HepG2 (cell line): ENCODE results near the gene SERPINA9. TPM values are rescaled to one million over a fixed set of nuclear protein-coding genes. Genes with fewer than 3 reads are reported as not detected.

Experiments
- DPF2 ChIP-seq: sonication (generic); formaldehyde crosslinking; IDR thresholded peaks from 2 replicates; pipeline ENCODE4 v1.4.0; 2020; ENCODE audit warnings: mild to moderate bottlenecking, low read depth, missing genetic modification reagents, borderline replicate concordance
- FOXK2 ChIP-seq: fragments of 450-650 bp; IDR thresholded peaks from 2 replicates; pipeline ENCODE4 v1.6.1; 2016
- IKZF4 ChIP-seq: sonication (generic); formaldehyde crosslinking; IDR thresholded peaks from 2 replicates; pipeline ENCODE4 v1.5.1; 2020; ENCODE audit warnings: borderline replicate concordance, mild to moderate bottlenecking, low read depth, missing genetic modification reagents; ENCODE audit errors: not compliant biosample characterization
- KLF6 ChIP-seq: IDR thresholded peaks from 2 replicates; pipeline ENCODE4 v1.8.0; 2016; ENCODE audit warnings: missing biosample characterization, missing genetic modification reagents
- KMT2B ChIP-seq: IDR thresholded peaks from 2 replicates; pipeline ENCODE4 v1.6.1; 2016; ENCODE audit warnings: missing genetic modification reagents, missing compliant biosample characterization
- PHF21A ChIP-seq: sonication (generic); formaldehyde crosslinking; IDR thresholded peaks from 2 replicates; pipeline ENCODE4 v1.5.0; 2020; ENCODE audit warnings: mild to moderate bottlenecking, missing genetic modification reagents
- RBM39 ChIP-seq: fragments of 200-400 bp; formaldehyde crosslinking; IDR thresholded peaks from one replicate; pipeline ENCODE4 v1.6.1; 2018; ENCODE audit warnings: antibody characterized with exemption, mild to moderate bottlenecking, low read depth, low read length; ENCODE audit not compliant: poor library complexity, severe bottlenecking
- SIN3A ChIP-seq: IDR thresholded peaks from 2 replicates; pipeline ENCODE4 v1.6.1; 2011; ENCODE audit warnings: low read depth, mild to moderate bottlenecking, control low read depth, low read length, borderline replicate concordance
- SP2 ChIP-seq: sonication (generic); formaldehyde crosslinking; IDR thresholded peaks from 2 replicates; pipeline ENCODE4 v1.5.1; 2020; ENCODE audit warnings: mild to moderate bottlenecking, missing genetic modification reagents
- U2AF1 ChIP-seq: fragments of 200-400 bp; formaldehyde crosslinking; optimal IDR thresholded peaks from 2 replicates; pipeline ENCODE3; 2017; ENCODE audit warnings: mild to moderate bottlenecking, low read depth, low read length
- ZBTB3 ChIP-seq: sonication (generic); formaldehyde crosslinking; IDR thresholded peaks from 2 replicates; pipeline ENCODE4 v1.4.0; 2020; ENCODE audit warnings: low read depth, mild to moderate bottlenecking, moderate library complexity, missing genetic modification reagents, borderline replicate concordance
- ZBTB8A ChIP-seq: sonication (generic); formaldehyde crosslinking; IDR thresholded peaks from 2 replicates; pipeline ENCODE4 v1.4.0; 2020; ENCODE audit warnings: mild to moderate bottlenecking, low read depth, missing genetic modification reagents, borderline replicate concordance
- ZFP90 ChIP-seq: sonication (generic); formaldehyde crosslinking; IDR thresholded peaks from 2 replicates; pipeline ENCODE4 v1.8.0; 2022; ENCODE audit warnings: missing genetic modification reagents, mild to moderate bottlenecking, inconsistent platforms, borderline replicate concordance
- ZNF747 ChIP-seq: sonication (generic); formaldehyde crosslinking; IDR thresholded peaks from 2 replicates; pipeline ENCODE4 v1.8.1; 2023; ENCODE audit warnings: missing genetic modification reagents, mild to moderate bottlenecking, borderline replicate concordance
- polyA plus RNA-seq, 8 experiments: library from polyadenylated mRNA; depleted of rRNA in 3 of 8; stranded (reverse) in 7 of 8; unstranded in 1 of 8; fragments of >200 nt; fragmentation: Illumina TruSeq in 4 of 8; extraction: Trizol in 4 of 8; gene quantifications; 2 replicates each; pipeline versions ENCODE4 v1.2.1 to v1.2.3, GENCODE V29; 2011 to 2016; ENCODE audit warnings: low read depth in 4 of 8, missing spikeins in 1 of 8, mixed read lengths in 1 of 8; ENCODE audit not compliant: insufficient read depth in 1 of 8
- total RNA-seq, 5 experiments: library from RNA; depleted of rRNA; stranded (reverse); fragments of >200 nt; fragmentation: Illumina TruSeq; extraction: Trizol; gene quantifications; 2 replicates each; pipeline ENCODE4 v1.2.3, GENCODE V29; 2016; ENCODE audit warnings: low read depth in 1 of 5
- TF ChIP-seq, protein P1 (sequence below): sonication (generic); formaldehyde crosslinking; IDR thresholded peaks from 2 replicates; pipeline ENCODE4 v1.4.0; 2020; ENCODE audit warnings: missing genetic modification reagents
- TF ChIP-seq, protein P2 (sequence below): sonication (generic); formaldehyde crosslinking; IDR thresholded peaks from 2 replicates; pipeline ENCODE4 v1.5.1; 2020; ENCODE audit warnings: missing genetic modification reagents, mild to moderate bottlenecking, borderline replicate concordance
- TF ChIP-seq, protein P3 (sequence below): sonication (generic); formaldehyde crosslinking; IDR thresholded peaks from 2 replicates; pipeline ENCODE4 v1.4.0; 2020; ENCODE audit warnings: missing genetic modification reagents
- TF ChIP-seq, protein P4 (sequence below): IDR thresholded peaks from 2 replicates; pipeline ENCODE4 v1.6.1; 2016; ENCODE audit warnings: missing genetic modification reagents, missing compliant biosample characterization
- TF ChIP-seq, protein P5 (sequence below), 2 experiments: sonication (generic) in 1 of 2; formaldehyde crosslinking in 1 of 2; IDR thresholded peaks; 2 replicates each; pipeline versions ENCODE4 v1.4.0 to v1.6.1; 2018 to 2020; ENCODE audit warnings: missing genetic modification reagents in 2 of 2, borderline replicate concordance in 1 of 2, low read depth in 1 of 2, mild to moderate bottlenecking in 1 of 2, missing biosample characterization in 1 of 2

The SERPINA9 gene
- total and polyA plus RNA-seq, 2 of the 13 experiments (the other 11 are each of a cell fraction or from before 2014, with no cell fraction given): 0.21 TPM; not detected in 1

DNA sequence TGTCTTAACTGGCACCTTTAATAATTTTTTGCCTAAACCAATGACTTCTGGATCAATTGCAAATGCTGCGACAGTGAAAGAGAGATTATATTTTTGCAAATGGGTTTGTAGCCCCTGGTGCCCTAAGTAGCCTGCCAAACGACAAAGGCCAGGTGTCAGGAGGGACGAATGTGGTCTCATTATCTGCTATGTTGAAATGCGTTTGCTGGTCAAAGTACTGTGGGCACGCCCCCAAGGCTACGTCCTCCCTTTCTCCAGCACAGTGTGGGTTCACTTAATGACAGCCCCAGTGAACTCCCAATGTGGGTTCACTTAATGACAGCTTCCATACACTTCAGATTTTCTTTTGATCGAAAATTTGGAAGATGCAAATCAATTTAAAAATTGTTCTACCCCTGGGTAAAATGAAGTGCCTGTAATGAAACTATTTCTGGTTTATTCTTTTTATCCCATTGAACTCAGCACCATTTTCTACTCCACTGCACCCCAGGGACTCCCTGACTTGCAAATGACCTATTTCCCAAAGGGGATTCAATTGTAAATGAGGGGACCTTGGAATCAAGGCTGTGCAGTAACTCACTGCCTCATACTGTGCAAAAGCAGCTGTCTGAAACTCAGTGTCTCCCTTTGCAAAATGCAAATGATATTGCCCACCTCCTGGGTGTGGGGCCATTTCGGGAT lies 24.8 kb downstream of the SERPINA9 start (continued):
- TF ChIP-seq IKZF4 (CRISPR knock-in tag): peak; percentile 41
- no peak for TF ChIP-seq ZBTB8A (CRISPR knock-in tag)
- TF ChIP-seq U2AF1: no peak
- no peak for TF ChIP-seq ZBTB3 (CRISPR knock-in tag)
- no peak for TF ChIP-seq ZNF747 (CRISPR knock-in tag)
- peak; percentile 41; the same call in 1 of the 2 replicates for TF ChIP-seq SIN3A
- peak; percentile 68; the same call in 1 of the 2 replicates for TF ChIP-seq PHF21A (CRISPR knock-in tag)
- TF ChIP-seq, protein P1, sequence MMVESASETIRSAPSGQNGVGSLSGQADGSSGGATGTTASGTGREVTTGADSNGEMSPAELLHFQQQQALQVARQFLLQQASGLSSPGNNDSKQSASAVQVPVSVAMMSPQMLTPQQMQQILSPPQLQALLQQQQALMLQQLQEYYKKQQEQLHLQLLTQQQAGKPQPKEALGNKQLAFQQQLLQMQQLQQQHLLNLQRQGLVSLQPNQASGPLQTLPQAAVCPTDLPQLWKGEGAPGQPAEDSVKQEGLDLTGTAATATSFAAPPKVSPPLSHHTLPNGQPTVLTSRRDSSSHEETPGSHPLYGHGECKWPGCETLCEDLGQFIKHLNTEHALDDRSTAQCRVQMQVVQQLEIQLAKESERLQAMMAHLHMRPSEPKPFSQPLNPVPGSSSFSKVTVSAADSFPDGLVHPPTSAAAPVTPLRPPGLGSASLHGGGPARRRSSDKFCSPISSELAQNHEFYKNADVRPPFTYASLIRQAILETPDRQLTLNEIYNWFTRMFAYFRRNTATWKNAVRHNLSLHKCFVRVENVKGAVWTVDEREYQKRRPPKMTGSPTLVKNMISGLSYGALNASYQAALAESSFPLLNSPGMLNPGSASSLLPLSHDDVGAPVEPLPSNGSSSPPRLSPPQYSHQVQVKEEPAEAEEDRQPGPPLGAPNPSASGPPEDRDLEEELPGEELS: peak; percentile 75
- TF ChIP-seq, protein P2, sequence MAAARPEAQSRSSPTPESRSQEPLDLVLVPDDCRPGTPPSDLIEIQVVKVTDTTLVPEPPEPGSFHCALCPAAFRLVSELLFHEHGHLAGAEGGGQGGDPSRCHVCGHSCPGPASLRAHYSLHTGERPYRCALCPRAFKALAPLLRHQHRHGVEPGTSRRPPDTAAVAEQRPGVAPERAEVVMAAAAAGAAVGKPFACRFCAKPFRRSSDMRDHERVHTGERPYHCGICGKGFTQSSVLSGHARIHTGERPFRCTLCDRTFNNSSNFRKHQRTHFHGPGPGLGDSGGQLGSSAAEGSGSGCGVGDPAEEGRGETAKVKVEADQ (CRISPR knock-in tag): 0 out of 2 replicates have a peak, but pooled peaks have one; percentile 2
- peak; percentile 60; the same call in 1 of the 2 replicates for TF ChIP-seq ZFP90 (CRISPR knock-in tag)
- TF ChIP-seq, protein P3, sequence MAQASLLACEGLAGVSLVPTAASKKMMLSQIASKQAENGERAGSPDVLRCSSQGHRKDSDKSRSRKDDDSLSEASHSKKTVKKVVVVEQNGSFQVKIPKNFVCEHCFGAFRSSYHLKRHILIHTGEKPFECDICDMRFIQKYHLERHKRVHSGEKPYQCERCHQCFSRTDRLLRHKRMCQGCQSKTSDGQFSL (CRISPR knock-in tag): no peak
- TF ChIP-seq SP2 (CRISPR knock-in tag): no peak
- no peak for TF ChIP-seq DPF2
- TF ChIP-seq KMT2B (CRISPR knock-in tag): 0 out of 2 replicates have a peak, but pooled peaks have one; percentile 10
- TF ChIP-seq, protein P4, sequence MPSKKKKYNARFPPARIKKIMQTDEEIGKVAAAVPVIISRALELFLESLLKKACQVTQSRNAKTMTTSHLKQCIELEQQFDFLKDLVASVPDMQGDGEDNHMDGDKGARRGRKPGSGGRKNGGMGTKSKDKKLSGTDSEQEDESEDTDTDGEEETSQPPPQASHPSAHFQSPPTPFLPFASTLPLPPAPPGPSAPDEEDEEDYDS (CRISPR knock-in tag): peak; percentile 94
- no peak for TF ChIP-seq RBM39
- TF ChIP-seq FOXK2: no peak
- peak; percentile 39; the same call in 1 of the 2 replicates for TF ChIP-seq KLF6 (CRISPR knock-in tag)
- TF ChIP-seq, protein P5, sequence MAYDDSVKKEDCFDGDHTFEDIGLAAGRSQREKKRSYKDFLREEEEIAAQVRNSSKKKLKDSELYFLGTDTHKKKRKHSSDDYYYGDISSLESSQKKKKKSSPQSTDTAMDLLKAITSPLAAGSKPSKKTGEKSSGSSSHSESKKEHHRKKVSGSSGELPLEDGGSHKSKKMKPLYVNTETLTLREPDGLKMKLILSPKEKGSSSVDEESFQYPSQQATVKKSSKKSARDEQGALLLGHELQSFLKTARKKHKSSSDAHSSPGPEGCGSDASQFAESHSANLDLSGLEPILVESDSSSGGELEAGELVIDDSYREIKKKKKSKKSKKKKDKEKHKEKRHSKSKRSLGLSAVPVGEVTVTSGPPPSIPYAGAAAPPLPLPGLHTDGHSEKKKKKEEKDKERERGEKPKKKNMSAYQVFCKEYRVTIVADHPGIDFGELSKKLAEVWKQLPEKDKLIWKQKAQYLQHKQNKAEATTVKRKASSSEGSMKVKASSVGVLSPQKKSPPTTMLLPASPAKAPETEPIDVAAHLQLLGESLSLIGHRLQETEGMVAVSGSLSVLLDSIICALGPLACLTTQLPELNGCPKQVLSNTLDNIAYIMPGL (CRISPR knock-in tag; IDR thresholded peaks at IDR 0.05; ENCODE audit: borderline replicate concordance in 1 of 2, low read depth in 1 of 2): peak in 1 of 2 experiments; percentile 22; a peak in 1 of 4 replicates
